Mammary epithelial cell (primary cell): ENCODE data around the gene FMN1.

ENCODE experiments used
- EZH2 ChIP-seq: IDR thresholded peaks from 2 replicates; pipeline ENCODE4 v1.6.1; 2012; ENCODE audit warnings: low read length, inconsistent platforms, borderline replicate concordance
- TF ChIP-seq, protein P1 (sequence below), 2 donors: IDR thresholded peaks in 1 of 2; conservative IDR thresholded peaks in 1 of 2; 2 replicates each; pipeline ENCODE4 v1.5.1; 2011 to 2012; ENCODE audit warnings: inconsistent platforms in 2 of 2, low read length in 2 of 2, mild to moderate bottlenecking in 2 of 2, control low read depth in 1 of 2, low read depth in 1 of 2; ENCODE audit not compliant: insufficient read depth in 1 of 2; ENCODE audit errors: extremely low read depth in 1 of 2

DNA sequence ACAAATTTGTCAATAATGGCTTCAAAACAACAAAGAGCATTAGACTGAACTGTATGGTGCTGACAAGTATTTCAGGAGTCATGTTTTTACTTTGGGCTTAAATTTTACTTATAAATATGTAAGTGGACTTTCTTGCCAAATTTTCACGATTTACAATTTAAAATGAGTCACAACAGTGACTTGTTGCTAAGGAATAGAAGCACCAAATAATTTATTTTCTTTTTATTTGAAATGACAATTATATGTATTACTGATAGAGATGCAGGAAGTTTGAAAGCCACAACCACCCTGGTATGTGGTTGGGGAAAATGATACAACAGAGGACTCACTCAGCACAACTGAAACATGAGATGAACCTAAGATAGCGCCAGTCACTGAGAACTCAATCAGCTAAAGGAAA is 90.3 kb downstream of the FMN1 start:
- TF ChIP-seq EZH2: no peak
- TF ChIP-seq, protein P1, sequence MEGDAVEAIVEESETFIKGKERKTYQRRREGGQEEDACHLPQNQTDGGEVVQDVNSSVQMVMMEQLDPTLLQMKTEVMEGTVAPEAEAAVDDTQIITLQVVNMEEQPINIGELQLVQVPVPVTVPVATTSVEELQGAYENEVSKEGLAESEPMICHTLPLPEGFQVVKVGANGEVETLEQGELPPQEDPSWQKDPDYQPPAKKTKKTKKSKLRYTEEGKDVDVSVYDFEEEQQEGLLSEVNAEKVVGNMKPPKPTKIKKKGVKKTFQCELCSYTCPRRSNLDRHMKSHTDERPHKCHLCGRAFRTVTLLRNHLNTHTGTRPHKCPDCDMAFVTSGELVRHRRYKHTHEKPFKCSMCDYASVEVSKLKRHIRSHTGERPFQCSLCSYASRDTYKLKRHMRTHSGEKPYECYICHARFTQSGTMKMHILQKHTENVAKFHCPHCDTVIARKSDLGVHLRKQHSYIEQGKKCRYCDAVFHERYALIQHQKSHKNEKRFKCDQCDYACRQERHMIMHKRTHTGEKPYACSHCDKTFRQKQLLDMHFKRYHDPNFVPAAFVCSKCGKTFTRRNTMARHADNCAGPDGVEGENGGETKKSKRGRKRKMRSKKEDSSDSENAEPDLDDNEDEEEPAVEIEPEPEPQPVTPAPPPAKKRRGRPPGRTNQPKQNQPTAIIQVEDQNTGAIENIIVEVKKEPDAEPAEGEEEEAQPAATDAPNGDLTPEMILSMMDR (conservative IDR thresholded peaks at IDR 0.05 in 1 of 2, IDR thresholded peaks at IDR 0.05 in 1 of 2; ENCODE audit: extremely low read depth in 1 of 2, insufficient read depth in 1 of 2, low read depth in 1 of 2, low read length in 2 of 2): no peak
